Measurements from ENCODE around the gene C2orf80.
"Not testable (repeated sequence)": the region's sequence is repeated elsewhere in the genome, so short reads cannot be mapped to it uniquely, and the experiment has no call there.

Gene C2orf80

DNA sequence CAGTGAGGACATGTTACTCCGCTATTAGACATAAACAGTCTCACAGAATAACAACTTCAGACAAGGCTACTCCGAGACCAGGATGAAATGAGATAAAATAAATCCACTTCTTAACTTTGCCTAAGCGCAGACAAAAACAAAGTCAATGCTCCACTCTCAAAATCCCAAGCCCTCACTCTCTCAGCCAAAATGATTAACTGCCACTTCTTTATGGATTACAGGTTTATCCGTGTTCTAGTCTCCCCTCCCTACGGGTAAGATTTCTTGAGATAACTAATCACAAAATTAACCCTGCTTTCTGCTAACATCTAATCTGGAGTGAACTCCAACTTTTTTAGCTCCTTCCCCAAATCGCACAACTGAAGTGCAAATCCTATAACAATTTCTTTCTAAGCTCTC lies 59.1 kb downstream of the C2orf80 start:
- DNase-seq: no peak

GRCh38 chr2:208129744-208130711 lies 59.8 kb downstream of the C2orf80 start, which contains the start of gene CRYGC:
TSS of gene CRYGC (minus strand) at chr2:208129828. CDS start at chr2:208129792, 36 bp downstream.
- no peak for DNase-seq

GRCh38 chr2:208128136-208128535 lies 61.7 kb downstream of the C2orf80 start:
- DNase-seq: no peak

DNA sequence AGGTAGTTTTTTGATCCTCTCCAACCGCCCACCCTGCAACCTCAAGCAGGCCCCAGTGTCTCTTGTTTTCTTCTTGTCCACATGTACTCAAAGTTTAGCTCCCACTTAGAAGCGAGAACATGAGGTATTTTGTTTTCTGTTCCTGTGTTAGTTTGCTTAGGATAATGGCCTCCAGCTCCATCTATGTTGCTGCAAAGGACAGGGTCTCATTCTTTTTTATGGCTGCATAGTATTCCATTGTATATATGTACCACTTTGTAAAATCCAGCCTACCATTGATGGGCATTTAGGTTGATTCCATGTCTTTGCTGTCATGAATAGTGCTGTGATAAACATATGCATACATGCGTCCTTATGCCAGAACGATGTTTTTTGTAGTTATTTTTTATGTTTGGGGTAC lies 62.7 kb downstream of the C2orf80 start:
- DNase-seq: no peak

DNA sequence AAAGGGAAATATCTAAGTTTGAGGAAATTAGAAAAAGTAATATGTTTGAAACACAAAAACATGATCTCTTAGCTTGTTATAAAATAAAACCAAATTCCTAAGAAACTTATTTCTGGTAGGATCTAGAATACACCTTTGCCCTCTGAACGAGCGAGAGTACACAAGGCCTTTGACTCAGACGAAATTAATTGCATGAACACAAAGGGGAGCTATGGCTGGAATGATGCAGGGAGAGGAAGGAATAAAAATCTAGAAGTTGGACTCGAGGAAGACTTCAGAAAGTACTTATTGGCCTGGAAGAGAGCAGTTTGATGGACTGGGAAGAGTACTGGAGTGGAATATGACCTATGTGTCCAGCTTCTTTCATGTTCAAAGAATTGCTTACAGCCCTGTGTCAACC lies 64.6 kb downstream of the C2orf80 start:
- no peak for DNase-seq

DNA sequence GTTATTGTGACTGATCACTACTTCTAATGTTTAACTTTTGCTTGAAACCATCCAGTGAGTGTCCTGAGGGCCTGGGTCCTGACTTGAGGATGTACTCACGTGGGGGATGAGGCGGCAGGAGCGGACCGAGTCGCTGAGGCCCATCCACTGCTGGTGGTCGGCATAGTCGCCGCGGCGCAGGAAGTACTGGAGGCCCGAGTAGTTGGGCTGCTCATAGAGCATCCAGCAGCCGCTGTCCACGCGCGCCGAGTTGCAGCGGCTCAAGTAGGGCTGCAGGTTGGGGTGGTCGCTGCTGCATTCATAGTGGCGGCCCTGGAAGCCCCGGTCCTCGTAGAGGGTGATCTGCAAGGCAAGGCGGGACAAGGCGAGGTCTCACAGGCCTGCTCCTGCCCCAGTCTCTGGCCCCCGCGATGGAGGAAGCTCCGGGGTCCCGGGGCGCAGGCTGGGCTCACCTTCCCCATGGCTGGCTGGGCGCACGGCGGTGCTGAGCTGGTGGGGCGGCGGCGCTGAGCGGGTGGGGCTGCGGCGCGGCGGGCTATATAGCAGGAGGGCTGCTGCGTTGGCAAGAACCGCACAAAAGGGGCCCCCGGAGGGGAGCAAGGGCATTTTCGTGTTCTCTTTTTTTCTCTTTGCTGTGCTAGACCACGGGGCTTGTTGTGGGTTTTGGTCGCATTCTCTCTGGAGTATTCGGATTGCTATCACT lies 65.7 kb downstream of the C2orf80 start, which contains the start of gene CRYGD:
Gene CRYGD (minus strand): TSS at position 512 of the 703 bp plus-strand sequence. CDS start 51 bp downstream, at position 461.
- DNase-seq: not testable (repeated sequence)

- no peak for DNase-seq
Observed at GRCh38 chr2:208122248-208122647, 67.6 kb downstream of the C2orf80 start.

GRCh38 chr2:208118918-208119317 lies 70.9 kb downstream of the C2orf80 start:
- no peak for DNase-seq

DNA sequence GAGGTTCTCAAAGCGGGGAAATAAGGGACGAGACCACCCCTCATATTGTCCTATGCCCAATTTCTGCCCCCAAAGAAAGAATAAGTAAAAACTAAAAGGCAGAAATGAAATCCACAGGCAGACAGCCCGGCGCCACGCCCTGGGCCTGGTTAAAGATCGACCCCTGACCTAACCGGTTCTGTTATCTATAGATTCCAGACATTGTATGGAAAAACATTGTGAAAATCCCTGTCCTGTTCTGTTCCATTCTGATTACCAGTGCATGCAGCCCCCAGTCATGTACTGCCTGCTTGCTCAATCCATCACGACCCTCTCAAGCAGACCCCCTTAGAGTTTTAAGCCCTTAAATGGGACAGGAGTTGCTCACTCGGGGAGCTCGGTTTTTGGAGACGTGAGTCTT lies 72.4 kb downstream of the C2orf80 start:
- DNase-seq: not testable (repeated sequence)
